HG03571 (cell line): ENCODE results near the gene GLRX.
A peak's percentile ranks its signal among the peaks of the same experiment; 100 is the strongest.
"Not testable (repeated sequence)": the region's sequence is repeated elsewhere in the genome, so short reads cannot be mapped to it uniquely, and the experiment has no call there.

Experiments used
- ATAC-seq: cut with Tn5 transposase; IDR thresholded peaks from one replicate; pipeline ENCODE4 v1.9.1; 2021; ENCODE audit not compliant: unreplicated experiment

GLRX gene

GRCh38 chr5:95853490-95853889 is 31.0 kb upstream of the GLRX start:
- ATAC-seq = no peak

GRCh38 chr5:95852567-95852966 is 30.0 kb upstream of the GLRX start:
- ATAC-seq = no peak

- ATAC-seq = not testable (repeated sequence)
Measured at GRCh38 chr5:95851141-95851540, 28.6 kb upstream of the GLRX start.

- no peak for ATAC-seq
Measured at GRCh38 chr5:95850391-95850894, 27.9 kb upstream of the GLRX start.

- no peak for ATAC-seq
Measured at GRCh38 chr5:95848701-95849100, 26.2 kb upstream of the GLRX start.

GRCh38 chr5:95847261-95847592 is 24.7 kb upstream of the GLRX start:
- no peak for ATAC-seq

- ATAC-seq = peak; percentile 54
Measured at GRCh38 chr5:95846554-95847260, 24.2 kb upstream of the GLRX start.

GRCh38 chr5:95845391-95845790 is 22.9 kb upstream of the GLRX start:
- ATAC-seq = no peak

- ATAC-seq = no peak
Measured at GRCh38 chr5:95843733-95844223, 21.3 kb upstream of the GLRX start.

- peak; percentile 92 for ATAC-seq
Measured at GRCh38 chr5:95842854-95843544, 20.5 kb upstream of the GLRX start.

GRCh38 chr5:95841914-95842812 is 19.6 kb upstream of the GLRX start:
- no peak for ATAC-seq

- no peak for ATAC-seq
Measured at GRCh38 chr5:95840956-95841705, 18.6 kb upstream of the GLRX start.

- ATAC-seq = no peak
Measured at GRCh38 chr5:95839658-95840057, 17.1 kb upstream of the GLRX start.

GRCh38 chr5:95838556-95838955 is 16.0 kb upstream of the GLRX start:
- no peak for ATAC-seq

- no peak for ATAC-seq
Measured at GRCh38 chr5:95838001-95838520, 15.5 kb upstream of the GLRX start.

GRCh38 chr5:95837492-95837891 is 15.0 kb upstream of the GLRX start:
- ATAC-seq = no peak

- not testable (repeated sequence) for ATAC-seq
Measured at GRCh38 chr5:95836971-95837370, 14.4 kb upstream of the GLRX start.

- no peak for ATAC-seq
Measured at GRCh38 chr5:95836544-95836943, 14.0 kb upstream of the GLRX start.

- ATAC-seq = no peak
Measured at GRCh38 chr5:95835682-95836385, 13.3 kb upstream of the GLRX start.

- no peak for ATAC-seq
Measured at GRCh38 chr5:95832664-95833063, 10.1 kb upstream of the GLRX start.
